Activated naive CD8-positive, alpha-beta T cell treated with anti-CD3 and anti-CD28 coated beads, Interleukin-2, amount 50 U/mL, for 24 hours (primary cell): ENCODE results near the gene STAM2.

Experiments used
- ATAC-seq: fragments of 150-1000 bp; cut with Tn5 transposase; one replicate; pipeline ENCODE4 v1.10.0; 2021
- DNase-seq: peaks from one replicate; pipeline ENCODE4 v3.0.0; 2021
- H3K27ac Mint-ChIP-seq: one replicate; pipeline ENCODE4 v1.8.0; 2021; ENCODE audit warnings: mild to moderate bottlenecking, mixed read lengths
- H3K27me3 Mint-ChIP-seq: one replicate; pipeline ENCODE4 v1.8.0; 2021; ENCODE audit warnings: mixed read lengths
- H3K36me3 Mint-ChIP-seq: one replicate; pipeline ENCODE4 v1.8.0; 2021; ENCODE audit warnings: low read depth, mixed read lengths
- H3K4me1 Mint-ChIP-seq: one replicate; pipeline ENCODE4 v1.8.0; 2021; ENCODE audit warnings: mixed read lengths
- H3K4me3 Mint-ChIP-seq: one replicate; pipeline ENCODE4 v1.8.0; 2021; ENCODE audit warnings: mild to moderate bottlenecking, moderate library complexity, mixed read lengths
- H3K9me3 Mint-ChIP-seq: one replicate; pipeline ENCODE4 v1.8.0; 2021; ENCODE audit warnings: mixed read lengths

Gene STAM2

GRCh38 chr2:152084076-152084475 is 91.5 kb downstream of the STAM2 start:
- H3K4me1 Mint-ChIP-seq: no peaks in the 10 kb centered on the region
- ATAC-seq: no peak
- H3K9me3 Mint-ChIP-seq: no peaks in the 10 kb centered on the region
- DNase-seq: no peak
- no peaks in the 10 kb centered on the region for H3K36me3 Mint-ChIP-seq
- no peaks in the 10 kb centered on the region for H3K27me3 Mint-ChIP-seq
- no peak overlapping the region for H3K27ac Mint-ChIP-seq
- H3K4me3 Mint-ChIP-seq: no peak overlapping the region

DNA sequence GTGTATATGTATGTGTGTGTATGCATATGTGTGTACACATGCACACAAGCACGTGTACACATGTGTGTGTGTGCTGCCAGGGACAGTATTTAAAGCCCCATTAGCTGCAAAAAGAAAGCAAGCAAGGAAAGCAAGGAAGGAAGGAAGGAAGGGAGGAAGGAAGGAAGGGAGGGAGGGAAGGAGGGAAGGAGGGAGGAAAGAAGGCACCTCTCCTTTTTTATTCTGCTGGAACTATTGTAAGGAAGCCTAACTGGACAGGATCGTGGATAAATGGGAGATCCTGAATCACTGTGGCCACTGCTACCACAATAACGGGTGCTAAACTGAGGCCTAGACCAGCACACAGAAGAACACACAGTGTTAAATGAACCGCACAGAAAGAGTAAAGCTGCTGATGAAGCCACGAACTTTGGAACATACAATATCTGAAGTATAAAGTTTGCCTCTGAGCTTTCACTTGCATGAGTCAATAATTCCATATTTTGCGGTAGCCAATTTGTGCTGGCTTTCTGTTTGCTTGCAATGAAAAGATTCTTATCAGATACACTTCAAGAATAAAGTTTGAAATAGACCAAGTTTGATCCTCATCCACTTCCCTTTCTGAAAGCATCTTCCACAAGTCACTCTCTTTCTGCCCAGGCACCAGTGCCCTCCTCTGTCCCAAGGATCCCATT is 92.2 kb downstream of the STAM2 start:
- Mint-ChIP-seq H3K4me3 (no peak overlapping the region), H3K9me3 (no peaks in the 10 kb centered on the region), H3K27ac (no peak overlapping the region), H3K36me3 (no peaks in the 10 kb centered on the region), H3K4me1 (no peaks in the 10 kb centered on the region), H3K27me3 (no peaks in the 10 kb centered on the region)
- DNase-seq (no peak), ATAC-seq (peak; percentile 24)

GRCh38 chr2:152078662-152079061 is 96.9 kb downstream of the STAM2 start:
- no peaks in the 10 kb centered on the region for H3K27me3 Mint-ChIP-seq
- no peak overlapping the region for H3K27ac Mint-ChIP-seq
- no peak for DNase-seq
- H3K4me1 Mint-ChIP-seq: no peaks in the 10 kb centered on the region
- H3K9me3 Mint-ChIP-seq: no peaks in the 10 kb centered on the region
- H3K36me3 Mint-ChIP-seq: no peaks in the 10 kb centered on the region
- no peak for ATAC-seq
- no peak overlapping the region for H3K4me3 Mint-ChIP-seq

GRCh38 chr2:152078023-152078422 is 97.5 kb downstream of the STAM2 start:
- Mint-ChIP-seq H3K27me3 (no peaks in the 10 kb centered on the region), H3K4me1 (no peaks in the 10 kb centered on the region), H3K36me3 (no peaks in the 10 kb centered on the region), H3K27ac (no peak overlapping the region), H3K9me3 (no peaks in the 10 kb centered on the region), H3K4me3 (no peak overlapping the region)
- ATAC-seq (no peak), DNase-seq (no peak)

DNA sequence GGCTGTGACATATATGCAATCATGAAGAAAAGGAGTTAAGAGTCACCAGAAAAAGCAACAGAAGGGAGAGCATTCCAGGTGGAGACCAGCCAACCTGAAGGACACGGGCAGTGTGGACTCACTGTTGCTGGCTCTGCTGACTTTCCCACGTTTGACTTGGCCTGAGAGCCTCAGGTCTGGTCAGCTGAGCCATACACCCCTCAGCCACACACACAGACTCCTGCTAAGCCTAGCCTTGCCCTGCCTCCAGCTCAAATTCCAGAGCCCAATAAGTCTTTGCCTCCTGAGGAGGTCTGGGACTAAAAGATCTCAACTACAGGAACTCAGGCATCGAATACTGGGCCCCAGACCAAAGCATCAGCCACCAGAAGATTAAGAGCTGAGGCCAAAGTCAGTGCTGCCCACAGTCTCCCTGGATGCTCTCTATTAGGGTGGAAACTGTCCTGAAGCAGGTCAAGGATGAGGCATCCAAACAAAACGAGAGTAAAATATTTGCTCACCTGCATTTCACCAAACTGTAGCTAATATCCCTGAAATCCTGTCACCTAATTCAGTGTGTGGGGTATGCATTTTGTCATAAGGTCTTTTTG is 100.0 kb downstream of the STAM2 start:
- DNase-seq (no peak), ATAC-seq (no peak)
- no peak overlapping the region for H3K27ac Mint-ChIP-seq
- no peaks in the 10 kb centered on the region for H3K9me3 Mint-ChIP-seq
- no peak overlapping the region for H3K4me3 Mint-ChIP-seq
- H3K4me1 Mint-ChIP-seq: no peaks in the 10 kb centered on the region
- H3K36me3 Mint-ChIP-seq: no peaks in the 10 kb centered on the region
- H3K27me3 Mint-ChIP-seq: no peaks in the 10 kb centered on the region

DNA sequence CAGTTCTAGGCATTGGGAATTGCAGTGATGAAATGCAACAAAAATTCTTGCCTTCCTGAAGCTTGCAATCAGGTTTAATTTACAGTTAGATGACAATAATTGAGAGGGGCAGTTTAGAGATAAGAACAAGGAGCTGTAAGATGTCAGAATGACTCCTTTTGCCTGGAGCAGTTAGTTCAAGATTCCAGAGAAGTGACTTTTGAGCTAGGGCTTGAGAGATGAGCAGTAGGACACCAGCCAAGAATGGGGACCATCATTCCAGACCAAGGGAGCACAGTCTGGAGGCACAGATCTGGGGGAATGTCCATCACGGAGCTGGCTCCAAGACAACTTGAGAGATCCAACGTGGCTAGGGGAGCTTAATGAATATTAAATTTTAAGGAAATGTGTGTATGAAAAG is 103.6 kb downstream of the STAM2 start:
- H3K9me3 Mint-ChIP-seq: no peaks in the 10 kb centered on the region
- ATAC-seq: no peak
- H3K36me3 Mint-ChIP-seq: no peaks in the 10 kb centered on the region
- no peak for DNase-seq
- no peak overlapping the region for H3K4me3 Mint-ChIP-seq
- H3K27ac Mint-ChIP-seq: no peak overlapping the region
- H3K27me3 Mint-ChIP-seq: no peaks in the 10 kb centered on the region
- H3K4me1 Mint-ChIP-seq: no peaks in the 10 kb centered on the region

GRCh38 chr2:152071518-152071917 is 104.0 kb downstream of the STAM2 start:
- H3K4me3 Mint-ChIP-seq: no peak overlapping the region
- H3K36me3 Mint-ChIP-seq: no peaks in the 10 kb centered on the region
- DNase-seq (no peak), ATAC-seq (no peak)
- no peaks in the 10 kb centered on the region for H3K9me3 Mint-ChIP-seq
- no peaks in the 10 kb centered on the region for H3K4me1 Mint-ChIP-seq
- H3K27me3 Mint-ChIP-seq: no peaks in the 10 kb centered on the region
- no peak overlapping the region for H3K27ac Mint-ChIP-seq

GRCh38 chr2:152071092-152071491 is 104.5 kb downstream of the STAM2 start:
- DNase-seq (no peak), ATAC-seq (no peak)
- H3K27me3 Mint-ChIP-seq: no peaks in the 10 kb centered on the region
- H3K27ac Mint-ChIP-seq: no peak overlapping the region
- H3K36me3 Mint-ChIP-seq: no peaks in the 10 kb centered on the region
- no peaks in the 10 kb centered on the region for H3K9me3 Mint-ChIP-seq
- no peak overlapping the region for H3K4me3 Mint-ChIP-seq
- no peaks in the 10 kb centered on the region for H3K4me1 Mint-ChIP-seq

- H3K27ac Mint-ChIP-seq: no peak overlapping the region
- ATAC-seq: no peak
Observed at GRCh38 chr2:152068226-152068625, 107.3 kb downstream of the STAM2 start.

DNA sequence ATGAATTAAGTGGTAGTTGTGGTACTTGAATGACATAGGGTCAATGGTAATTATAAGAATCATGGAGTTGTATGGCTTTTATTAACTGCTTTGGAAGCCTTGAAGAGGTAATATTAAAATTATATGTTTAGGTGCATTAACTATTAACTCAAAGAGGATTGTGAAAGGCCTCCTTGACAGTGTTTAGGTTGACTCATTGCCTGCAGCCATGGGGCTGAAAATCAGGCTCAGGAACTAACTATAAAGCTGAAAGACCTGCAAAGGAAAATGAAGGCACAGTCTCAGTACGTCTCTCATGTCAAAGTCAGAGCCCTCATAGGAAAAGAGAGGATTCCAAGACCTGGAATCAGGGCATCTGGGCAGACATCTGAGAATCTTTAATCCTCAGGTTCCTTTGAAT is 107.7 kb downstream of the STAM2 start:
- Mint-ChIP-seq H3K27ac (no peak overlapping the region), H3K36me3 (no peaks in the 10 kb centered on the region), H3K9me3 (no peaks in the 10 kb centered on the region), H3K27me3 (no peaks in the 10 kb centered on the region), H3K4me3 (no peak overlapping the region), H3K4me1 (no peaks in the 10 kb centered on the region)
- ATAC-seq (no peak), DNase-seq (no peak)

More at GRCh38 chr2:152068226-152068625, 107.3 kb downstream of the STAM2 start:
- Mint-ChIP-seq H3K9me3 (no peaks in the 10 kb centered on the region), H3K4me3 (no peak overlapping the region), H3K4me1 (no peaks in the 10 kb centered on the region), H3K27me3 (no peaks in the 10 kb centered on the region), H3K36me3 (no peaks in the 10 kb centered on the region)
- no peak for DNase-seq
